CD8-positive, alpha-beta memory T cell (primary cell): ENCODE data around the gene CAST. TPM values are rescaled to one million over a fixed set of nuclear protein-coding genes. Genes with fewer than 3 reads are reported as not detected.
A peak's percentile ranks its signal among the peaks of the same experiment; 100 is the strongest.

Experiments
- CTCF ChIA-PET: fragments of 350-600 bp; sonication (Branson Sonifier 250); formaldehyde crosslinking; loops from one replicate; lab custom pipeline; 2021; ENCODE audit warnings: antibody characterized with exemption; lab: Charles Lee
- POLR2A ChIA-PET: fragments of 350-600 bp; sonication (Branson Sonifier 250); formaldehyde crosslinking; loops from one replicate; lab custom pipeline; 2021; ENCODE audit warnings: antibody characterized with exemption; lab: Charles Lee
- DNase-seq, 5 donors: peaks; one replicate each; pipeline versions ENCODE4 v3.0.0 to v3.0.0-alpha.2; 2020 to 2022; ENCODE audit warnings: mixed read lengths in 1 of 5
- H3K27ac ChIP-seq: one replicate; pipeline ENCODE4 v1.7.0; 2013; ENCODE audit warnings: low read depth, mild to moderate bottlenecking, low read length, moderate library complexity
- H3K27me3 ChIP-seq: 2 replicates; pipeline ENCODE4 v1.7.0; 2013; ENCODE audit warnings: low read length, mild to moderate bottlenecking; ENCODE audit not compliant: insufficient read depth, poor library complexity, severe bottlenecking
- H3K36me3 ChIP-seq: 2 replicates; pipeline ENCODE4 v1.7.0; 2013; ENCODE audit warnings: mild to moderate bottlenecking, low read length, moderate library complexity; ENCODE audit not compliant: insufficient read depth
- H3K4me1 ChIP-seq: 2 replicates; pipeline ENCODE4 v1.7.0; 2013; ENCODE audit warnings: mild to moderate bottlenecking, low read length, moderate library complexity; ENCODE audit not compliant: insufficient read depth
- H3K4me3 ChIP-seq: 2 replicates; pipeline ENCODE4 v1.7.0; 2013; ENCODE audit warnings: mild to moderate bottlenecking, low read length
- H3K9me3 ChIP-seq: 2 replicates; pipeline ENCODE4 v1.7.0; 2013; ENCODE audit warnings: mild to moderate bottlenecking, low read length
- H3K27ac Mint-ChIP-seq, 8 donors: one replicate each; pipeline ENCODE4 v1.8.0; 2020 to 2021; ENCODE audit warnings: mixed read lengths in 8 of 8, mild to moderate bottlenecking in 6 of 8, inconsistent platforms in 3 of 8, moderate library complexity in 3 of 8
- H3K27me3 Mint-ChIP-seq, 2 donors: one replicate each; pipeline ENCODE4 v1.8.0; 2020 to 2021; ENCODE audit warnings: mixed read lengths in 2 of 2, mild to moderate bottlenecking in 1 of 2, moderate library complexity in 1 of 2
- H3K36me3 Mint-ChIP-seq, 3 donors: one replicate each; pipeline ENCODE4 v1.8.0; 2020 to 2021; ENCODE audit warnings: mixed read lengths in 3 of 3, inconsistent platforms in 1 of 3, mild to moderate bottlenecking in 1 of 3
- H3K4me1 Mint-ChIP-seq, 3 donors: one replicate each; pipeline ENCODE4 v1.8.0; 2020 to 2021; ENCODE audit warnings: mixed read lengths in 3 of 3, inconsistent platforms in 1 of 3, mild to moderate bottlenecking in 1 of 3
- H3K4me3 Mint-ChIP-seq, 7 donors: one replicate each; pipeline ENCODE4 v1.8.0; 2020 to 2021; ENCODE audit warnings: mixed read lengths in 7 of 7, mild to moderate bottlenecking in 6 of 7, moderate library complexity in 4 of 7, inconsistent platforms in 2 of 7
- H3K9me3 Mint-ChIP-seq, 5 donors: one replicate each; pipeline ENCODE4 v1.8.0; 2020 to 2022; ENCODE audit warnings: mixed read lengths in 5 of 5, mild to moderate bottlenecking in 3 of 5, moderate library complexity in 2 of 5, inconsistent platforms in 1 of 5
- polyA plus RNA-seq: library from polyadenylated mRNA; unstranded; fragments of 300-500 nt; fragmentation: Illumina TruSeq; gene quantifications from one replicate; pipeline ENCODE4 v1.2.3, GENCODE V29; 2021
- total RNA-seq, 2 experiments: library from RNA; stranded (reverse); gene quantifications; one replicate each; pipeline ENCODE4 v1.2.3, GENCODE V29; 2021

Gene CAST
- total and polyA plus RNA-seq, 3 experiments from 2014 or later: 94.6 to 134 (median 127) TPM

- H3K9me3 ChIP-seq: no peaks in the 10 kb centered on the region
- Mint-ChIP-seq H3K4me3 (no peak overlapping the region), H3K27ac (peak overlapping the region in 2 of 8 donors; percentile 64 to 68), H3K36me3 (peaks cover 0 to 77% (median 14%) of the 10 kb centered on the region in 3 donors), H3K27me3 (no peaks in the 10 kb centered on the region), H3K4me1 (peaks cover 0 to 7% (median 5%) of the 10 kb centered on the region in 3 donors), H3K9me3 (no peaks in the 10 kb centered on the region)
- no peaks in the 10 kb centered on the region for H3K4me1 ChIP-seq
- ChIA-PET CTCF (interaction anchor here (1.9 kb wide), 1 partner anchor 9 kb away, joined by 8 read pairs; no protein-coding TSS in a partner anchor), POLR2A (no interaction called here)
- no peak overlapping the region for H3K4me3 ChIP-seq
- no peak overlapping the region for H3K27ac ChIP-seq
- DNase-seq: no peak
- peaks cover 41% of the 10 kb centered on the region for H3K36me3 ChIP-seq
- H3K27me3 ChIP-seq: no peaks in the 10 kb centered on the region
These were observed 99.4 kb downstream of the CAST start for GRCh38 chr5:96761618-96762017.

GRCh38 chr5:96763026-96763425 is 100.8 kb downstream of the CAST start:
- Histone ChIP-seq H3K27me3 (no peaks in the 10 kb centered on the region), H3K9me3 (no peaks in the 10 kb centered on the region), H3K4me1 (no peaks in the 10 kb centered on the region), H3K27ac (no peak overlapping the region), H3K4me3 (no peak overlapping the region), H3K36me3 (peaks cover 43% of the 10 kb centered on the region)
- ChIA-PET CTCF (interaction anchor here (0.9 to 1.9 kb wide), 6 partner anchors 10 to 399 kb away, joined by 3 to 9 read pairs (median 4); no protein-coding TSS in a partner anchor), POLR2A (no interaction called here)
- Mint-ChIP-seq H3K36me3 (peaks cover 0 to 76% (median 9%) of the 10 kb centered on the region in 3 donors), H3K27me3 (no peaks in the 10 kb centered on the region), H3K4me3 (no peak overlapping the region), H3K27ac (peak overlapping the region in 3 of 8 donors; percentile 9 to 59 (median 58)), H3K4me1 (peaks cover 0 to 7% (median 0%) of the 10 kb centered on the region in 3 donors), H3K9me3 (no peaks in the 10 kb centered on the region)
- DNase-seq: no peak

GRCh38 chr5:96765043-96765442 is 102.9 kb downstream of the CAST start:
- Mint-ChIP-seq H3K4me3 (no peak overlapping the region), H3K27ac (peak overlapping the region; percentile 4 to 81 (median 62))

GRCh38 chr5:96768708-96769251 is 106.6 kb downstream of the CAST start:
- Histone ChIP-seq H3K36me3 (peaks cover 59% of the 10 kb centered on the region), H3K27ac (no peak overlapping the region)
- CTCF ChIA-PET: interaction anchor here (0.9 to 1.9 kb wide), 4 partner anchors 10 to 393 kb away, joined by 3 to 4 read pairs (median 3); no protein-coding TSS in a partner anchor

More at GRCh38 chr5:96765043-96765442, 102.9 kb downstream of the CAST start:
- POLR2A ChIA-PET: no interaction called here
- H3K4me1 Mint-ChIP-seq: peaks cover 0 to 2% (median 2%) of the 10 kb centered on the region in 3 donors
- peaks cover 56% of the 10 kb centered on the region for H3K36me3 ChIP-seq
- H3K36me3 Mint-ChIP-seq: peaks cover 0 to 82% (median 24%) of the 10 kb centered on the region in 3 donors
- no peak overlapping the region for H3K4me3 ChIP-seq
- no peaks in the 10 kb centered on the region for H3K9me3 ChIP-seq
- DNase-seq: no peak
- H3K27me3 Mint-ChIP-seq: no peaks in the 10 kb centered on the region
- H3K27me3 ChIP-seq: no peaks in the 10 kb centered on the region
- CTCF ChIA-PET: no interaction called here
- H3K27ac ChIP-seq: no peak overlapping the region
- no peaks in the 10 kb centered on the region for H3K4me1 ChIP-seq
- H3K9me3 Mint-ChIP-seq: no peaks in the 10 kb centered on the region

GRCh38 chr5:96771395-96771794 is 109.2 kb downstream of the CAST start:
- Histone ChIP-seq H3K4me1 (peaks cover 12% of the 10 kb centered on the region), H3K27me3 (no peaks in the 10 kb centered on the region), H3K4me3 (no peak overlapping the region), H3K9me3 (no peaks in the 10 kb centered on the region), H3K27ac (no peak overlapping the region), H3K36me3 (peaks cover 49% of the 10 kb centered on the region)
- H3K36me3 Mint-ChIP-seq: peaks cover 0 to 94% (median 35%) of the 10 kb centered on the region in 3 donors
- POLR2A ChIA-PET: no interaction called here
- peak overlapping the region; percentile 53 to 87 (median 72) for H3K27ac Mint-ChIP-seq
- peak overlapping the region in 1 of 7 donors; percentile 28 for H3K4me3 Mint-ChIP-seq
- DNase-seq: no peak
- no peaks in the 10 kb centered on the region for H3K27me3 Mint-ChIP-seq
- H3K4me1 Mint-ChIP-seq: peaks cover 11 to 22% (median 14%) of the 10 kb centered on the region in 3 donors
- H3K9me3 Mint-ChIP-seq: no peaks in the 10 kb centered on the region
- CTCF ChIA-PET: no interaction called here

More at GRCh38 chr5:96768708-96769251, 106.6 kb downstream of the CAST start:
- no peak for DNase-seq
- peaks cover 11 to 22% (median 13%) of the 10 kb centered on the region in 3 donors for H3K4me1 Mint-ChIP-seq
- peaks cover 12% of the 10 kb centered on the region for H3K4me1 ChIP-seq
- POLR2A ChIA-PET: interaction anchor here (0.7 kb wide), 1 partner anchor 125 kb away, joined by 3 read pairs; no protein-coding TSS in a partner anchor
- H3K9me3 Mint-ChIP-seq: no peaks in the 10 kb centered on the region
- H3K9me3 ChIP-seq: no peaks in the 10 kb centered on the region
- H3K36me3 Mint-ChIP-seq: peaks cover 0 to 91% (median 34%) of the 10 kb centered on the region in 3 donors
- no peak overlapping the region for H3K4me3 Mint-ChIP-seq
- H3K27me3 ChIP-seq: no peaks in the 10 kb centered on the region
- H3K27me3 Mint-ChIP-seq: no peaks in the 10 kb centered on the region
- H3K4me3 ChIP-seq: no peak overlapping the region
- H3K27ac Mint-ChIP-seq: peak overlapping the region in 7 of 8 donors; percentile 1 to 80 (median 53)

- H3K36me3 ChIP-seq: peaks cover 45% of the 10 kb centered on the region
- no peak overlapping the region for H3K4me3 ChIP-seq
- Mint-ChIP-seq H3K27ac (peak overlapping the region in 7 of 8 donors; percentile 40 to 84 (median 56)), H3K4me1 (peaks cover 11 to 22% (median 14%) of the 10 kb centered on the region in 3 donors), H3K36me3 (peaks cover 0 to 94% (median 35%) of the 10 kb centered on the region in 3 donors), H3K27me3 (no peaks in the 10 kb centered on the region), H3K4me3 (no peak overlapping the region), H3K9me3 (no peaks in the 10 kb centered on the region)
- ChIA-PET CTCF (interaction anchor here (0.8 to 1.4 kb wide), 2 partner anchors 20 to 105 kb away, joined by 3 read pairs; no protein-coding TSS in a partner anchor), POLR2A (interaction anchor here (0.6 kb wide), 1 partner anchor 168 kb away, joined by 3 read pairs; no protein-coding TSS in a partner anchor)
- DNase-seq: no peak
- H3K9me3 ChIP-seq: no peaks in the 10 kb centered on the region
- H3K27me3 ChIP-seq: no peaks in the 10 kb centered on the region
- peaks cover 12% of the 10 kb centered on the region for H3K4me1 ChIP-seq
- no peak overlapping the region for H3K27ac ChIP-seq
These were observed 109.9 kb downstream of the CAST start for GRCh38 chr5:96772111-96772510.

GRCh38 chr5:96772542-96772941 is 110.4 kb downstream of the CAST start:
- H3K36me3 Mint-ChIP-seq: peaks cover 1 to 94% (median 35%) of the 10 kb centered on the region in 3 donors
- peak overlapping the region; percentile 14 to 85 (median 72) for H3K27ac Mint-ChIP-seq

GRCh38 chr5:96775050-96775449 is 112.9 kb downstream of the CAST start:
- H3K36me3 Mint-ChIP-seq: peaks cover 5 to 95% (median 26%) of the 10 kb centered on the region in 3 donors
- H3K9me3 Mint-ChIP-seq: no peaks in the 10 kb centered on the region
- Histone ChIP-seq H3K4me3 (no peak overlapping the region), H3K4me1 (peaks cover 12% of the 10 kb centered on the region), H3K36me3 (peaks cover 58% of the 10 kb centered on the region), H3K27me3 (no peaks in the 10 kb centered on the region), H3K9me3 (no peaks in the 10 kb centered on the region), H3K27ac (no peak overlapping the region)
- ChIA-PET POLR2A (no interaction called here), CTCF (interaction anchor here (1.3 kb wide), 1 partner anchor 23 kb away, joined by 6 read pairs; no protein-coding TSS in a partner anchor)
- DNase-seq: no peak
- no peak overlapping the region for H3K4me3 Mint-ChIP-seq
- H3K27me3 Mint-ChIP-seq: peaks cover 0 to 3% of the 10 kb centered on the region in 2 donors
- peak overlapping the region in 4 of 8 donors; percentile 12 to 75 (median 50) for H3K27ac Mint-ChIP-seq
- peaks cover 14 to 20% (median 15%) of the 10 kb centered on the region in 3 donors for H3K4me1 Mint-ChIP-seq

More at GRCh38 chr5:96772542-96772941, 110.4 kb downstream of the CAST start:
- peaks cover 12% of the 10 kb centered on the region for H3K4me1 ChIP-seq
- no peak overlapping the region for H3K4me3 ChIP-seq
- H3K27me3 ChIP-seq: no peaks in the 10 kb centered on the region
- DNase-seq: no peak
- Mint-ChIP-seq H3K4me1 (peaks cover 11 to 22% (median 14%) of the 10 kb centered on the region in 3 donors), H3K27me3 (no peaks in the 10 kb centered on the region), H3K4me3 (no peak overlapping the region), H3K9me3 (no peaks in the 10 kb centered on the region)
- H3K36me3 ChIP-seq: peaks cover 46% of the 10 kb centered on the region
- no peak overlapping the region for H3K27ac ChIP-seq
- CTCF ChIA-PET: interaction anchor here (0.8 to 1.4 kb wide), 2 partner anchors 20 to 105 kb away, joined by 3 read pairs; no protein-coding TSS in a partner anchor
- no peaks in the 10 kb centered on the region for H3K9me3 ChIP-seq
- POLR2A ChIA-PET: interaction anchor here (0.6 kb wide), 2 partner anchors 167 to 264 kb away, joined by 3 read pairs; no protein-coding TSS in a partner anchor
